ENCODE measurements around the gene TEC. TPM values are rescaled to one million over a fixed set of nuclear protein-coding genes. Genes with fewer than 3 reads are reported as not detected.

TEC gene
- polyA plus RNA-seq, 1 of the 3 experiments (the other 2 are of a cell fraction) = 0.85 TPM

- no peaks in the 10 kb centered on the region for H3K9me2 ChIP-seq
- POLR2A ChIA-PET = no interaction called here
- TF ChIP-seq FOSL2 (IDR thresholded peaks at IDR 0.05; ENCODE audit: borderline replicate concordance, low read depth) (peak; percentile 96), ELF1 (IDR thresholded peaks at IDR 0.05) (0 out of 2 replicates have a peak, but pooled peaks have one; percentile 22), SIN3A (IDR thresholded peaks at IDR 0.05; ENCODE audit: borderline replicate concordance, low read depth, low read length) (0 out of 2 replicates have a peak, but pooled peaks have one; percentile 28), JUND (IDR thresholded peaks at IDR 0.05) (peak; percentile 89), NRF1 (IDR thresholded peaks at IDR 0.05; ENCODE audit: low read depth, low read length) (no peak), EP300 (IDR thresholded peaks at IDR 0.05; ENCODE audit: borderline replicate concordance in 1 of 2, low read depth in 1 of 2, low read length in 1 of 2) (peak in 1 of 2 experiments; percentile 52; a peak in 1 of 4 replicates), PBX3 (IDR thresholded peaks at IDR 0.05) (peak; percentile 95), FOXM1 (IDR thresholded peaks at IDR 0.05; ENCODE audit: low read depth) (no peak), TCF12 (IDR thresholded peaks at IDR 0.05) (peak; percentile 85), NFIC (IDR thresholded peaks at IDR 0.05; ENCODE audit: borderline replicate concordance) (peak; percentile 53), USF1 (IDR thresholded peaks at IDR 0.05; ENCODE audit: borderline replicate concordance, low read depth) (no peak), MAX (IDR thresholded peaks at IDR 0.05; ENCODE audit: low read depth) (peak; percentile 39; the same call in 1 of the 2 replicates)
Observed at GRCh38 chr4:48223633-48224295, 45.9 kb downstream of the TEC start.

GRCh38 chr4:48222491-48222890 is 47.1 kb downstream of the TEC start:
- 89% methylated on average over 2 of the region's 2 CpGs for WGBS (ENCODE audit: low lambda C conversion rate)
- Histone ChIP-seq H3K79me2 (ENCODE audit: insufficient read depth) (no peaks in the 10 kb centered on the region), H3K4me1 (ENCODE audit: control insufficient read depth in 1 of 2, insufficient read depth in 2 of 2, low read depth in 1 of 2, low read length in 1 of 2) (no peaks in the 10 kb centered on the region; a peak in 1 of 4 replicates), H2AFZ (ENCODE audit: low read depth) (no peak overlapping the region), H3K9ac (no peak overlapping the region), H3K9me3 (no peaks in the 10 kb centered on the region), H3K27ac (ENCODE audit: low read depth in 2 of 2, low read length in 1 of 2) (no peak overlapping the region), H3K4me2 (no peak overlapping the region), H3K36me3 (replicated peaks in 1 of 2; ENCODE audit: control insufficient read depth in 1 of 2, insufficient read depth in 2 of 2, low read length in 1 of 2) (no peaks in the 10 kb centered on the region), H4K20me1 (ENCODE audit: insufficient read depth) (no peaks in the 10 kb centered on the region), H3K9me2 (no peaks in the 10 kb centered on the region), H3F3A (replicated peaks; ENCODE audit: insufficient read depth) (peaks cover 5% of the 10 kb centered on the region), H3K27me3 (ENCODE audit: insufficient read depth) (no peaks in the 10 kb centered on the region), H3K4me3 (ENCODE audit: low read depth in 2 of 2, low read length in 1 of 2) (no peak overlapping the region)
- DNase-seq = no peak
- POLR2A ChIA-PET = no interaction called here
- CTCF ChIA-PET = no interaction called here
- TF ChIP-seq POLR2AphosphoS5 (IDR thresholded peaks at IDR 0.05; ENCODE audit: low read depth, low read length) (no peak), FOXM1 (IDR thresholded peaks at IDR 0.05; ENCODE audit: low read depth) (no peak), TCF12 (IDR thresholded peaks at IDR 0.05) (no peak), RXRA (IDR thresholded peaks at IDR 0.05; ENCODE audit: borderline replicate concordance, low read depth) (no peak), RFX5 (IDR thresholded peaks at IDR 0.05; ENCODE audit: low read length) (no peak), IRF3 (IDR thresholded peaks at IDR 0.05; ENCODE audit: low read depth, low read length) (no peak), REST (IDR thresholded peaks at IDR 0.05; ENCODE audit: low read depth, low read length) (no peak), ELF1 (IDR thresholded peaks at IDR 0.05) (no peak), SMC3 (IDR thresholded peaks at IDR 0.05; ENCODE audit: low read depth, low read length) (no peak), TEAD4 (IDR thresholded peaks at IDR 0.05; ENCODE audit: borderline replicate concordance, insufficient read depth) (no peak), MAX (IDR thresholded peaks at IDR 0.05; ENCODE audit: low read depth) (no peak), FOSL2 (IDR thresholded peaks at IDR 0.05; ENCODE audit: borderline replicate concordance, low read depth) (no peak), MXI1 (IDR thresholded peaks at IDR 0.05; ENCODE audit: low read depth, low read length) (no peak), NFIC (IDR thresholded peaks at IDR 0.05; ENCODE audit: borderline replicate concordance) (no peak)

More at GRCh38 chr4:48223633-48224295, 45.9 kb downstream of the TEC start:
- DNase-seq = no peak
- Histone ChIP-seq H3K4me1 (ENCODE audit: control insufficient read depth in 1 of 2, insufficient read depth in 2 of 2, low read depth in 1 of 2, low read length in 1 of 2) (no peaks in the 10 kb centered on the region; a peak in 1 of 4 replicates), H2AFZ (ENCODE audit: low read depth) (no peak overlapping the region), H3K9ac (no peak overlapping the region), H4K20me1 (ENCODE audit: insufficient read depth) (no peaks in the 10 kb centered on the region), H3K27me3 (ENCODE audit: insufficient read depth) (no peaks in the 10 kb centered on the region), H3K27ac (ENCODE audit: low read depth in 2 of 2, low read length in 1 of 2) (no peak overlapping the region), H3K79me2 (ENCODE audit: insufficient read depth) (no peaks in the 10 kb centered on the region), H3K4me2 (no peak overlapping the region), H3K9me3 (no peaks in the 10 kb centered on the region), H3F3A (replicated peaks; ENCODE audit: insufficient read depth) (peaks cover 5% of the 10 kb centered on the region), H3K36me3 (replicated peaks in 1 of 2; ENCODE audit: control insufficient read depth in 1 of 2, insufficient read depth in 2 of 2, low read length in 1 of 2) (no peaks in the 10 kb centered on the region), H3K4me3 (ENCODE audit: low read depth in 2 of 2, low read length in 1 of 2) (no peak overlapping the region)
- whole genome bisulfite sequencing (ENCODE audit: low lambda C conversion rate) = 9% methylated on average over 3 of the region's 3 CpGs
- CTCF ChIA-PET = no interaction called here

Measured in SK-N-SH (cell line).